HepG2 (cell line): Measurements from ENCODE around the gene RBM19. TPM values are rescaled to one million over a fixed set of nuclear protein-coding genes. Genes with fewer than 3 reads are reported as not detected.

Experiments
- ATAC-seq: fragments of 200-7000 bp; cut with Tn5 transposase; 3 replicates; pipeline ENCODE4 v1.9.1; 2020; ENCODE audit warnings: mild to moderate bottlenecking, moderate library complexity
- BruUV-seq: library from RNA; stranded (reverse); fragments of 400-500 nt; replicated peaks from 2 replicates; lab custom pipeline; 2021; lab: Mats Ljungman, UMichigan
- CTCF ChIA-PET: fragments of 300-600 bp; formaldehyde crosslinking; extraction: SDS; loops from one replicate; lab custom pipeline; 2021; ENCODE audit warnings: low total read pairs, inconsistent platforms, low intra/inter-chr PET ratio; lab: Yijun Ruan, JAX
- POLR2A ChIA-PET: fragments of 350-600 bp; sonication (Branson Sonifier 250); formaldehyde crosslinking; loops from one replicate; lab custom pipeline; 2020; ENCODE audit warnings: antibody characterized with exemption, inconsistent platforms; lab: Yijun Ruan, JAX
- DNase-seq: peaks from one replicate; pipeline ENCODE4 v3.0.0-alpha.2; 2015; ENCODE audit warnings: low spot score
- FAIRE-seq: peaks from 3 replicates; lab custom pipeline; 2011; peaks lifted over from hg19 to GRCh38; lab: Jason Lieb, UNC
- H2AFZ ChIP-seq: one replicate; pipeline ENCODE4 v1.6.1; 2011; ENCODE audit warnings: low read length, inconsistent platforms
- H3K27ac ChIP-seq: fragments of 300-600 bp; 3 replicates; pipeline ENCODE4 v1.8.0; 2011; ENCODE audit warnings: mixed run types, mild to moderate bottlenecking, mixed read lengths, low read length, inconsistent platforms; ENCODE audit not compliant: insufficient read depth; ENCODE audit errors: extremely low read length
- H3K27me3 ChIP-seq, 2 experiments: fragments of 200-600 bp in 1 of 2; 2 replicates in 1 of 2; 3 replicates in 1 of 2; pipeline versions ENCODE4 v1.6.0 to v1.8.0; 2011; ENCODE audit warnings: low read length in 2 of 2, mild to moderate bottlenecking in 2 of 2, moderate library complexity in 2 of 2, inconsistent platforms in 1 of 2; ENCODE audit not compliant: insufficient read depth in 2 of 2, control insufficient read depth in 1 of 2
- H3K36me3 ChIP-seq, 2 experiments: fragments of 200-600 bp in 1 of 2; replicated peaks in 1 of 2; 2 replicates in 1 of 2; 3 replicates in 1 of 2; pipeline versions ENCODE4 v1.5.1 to v1.8.0; 2011; ENCODE audit warnings: low read length in 2 of 2, inconsistent platforms in 1 of 2; ENCODE audit not compliant: insufficient read depth in 2 of 2, control insufficient read depth in 1 of 2
- H3K4me1 ChIP-seq: 2 replicates; pipeline ENCODE4 v1.5.1; 2012; ENCODE audit warnings: low read length, inconsistent platforms; ENCODE audit not compliant: insufficient read depth
- H3K4me2 ChIP-seq: 2 replicates; pipeline ENCODE4 v1.6.0; 2011; ENCODE audit warnings: low read depth, low read length, inconsistent platforms
- H3K4me3 ChIP-seq, 3 experiments: fragments of 200-600 bp in 1 of 3; sonication (generic), shearing (Covaris generic) in 1 of 3; replicated peaks in 1 of 3; 2 replicates each; pipeline ENCODE4 v1.5.1; 2011 to 2016; ENCODE audit warnings: low read length in 3 of 3, inconsistent platforms in 2 of 3, low read depth in 2 of 3, mild to moderate bottlenecking in 2 of 3, control low read depth in 1 of 3, mixed read lengths in 1 of 3; ENCODE audit not compliant: insufficient read depth in 1 of 3
- H3K79me2 ChIP-seq: one replicate; pipeline ENCODE4 v1.6.1; 2011; ENCODE audit warnings: low read length, inconsistent platforms; ENCODE audit not compliant: insufficient read depth
- H3K9ac ChIP-seq: 2 replicates; pipeline ENCODE4 v1.6.0; 2011; ENCODE audit warnings: mild to moderate bottlenecking, low read depth, low read length, inconsistent platforms; ENCODE audit not compliant: insufficient read depth
- H3K9me3 ChIP-seq: 2 replicates; pipeline ENCODE4 v1.5.1; 2012; ENCODE audit warnings: mild to moderate bottlenecking, low read length
- H4K20me1 ChIP-seq: 2 replicates; pipeline ENCODE4 v1.6.0; 2011; ENCODE audit warnings: inconsistent platforms, mild to moderate bottlenecking, low read length, moderate library complexity; ENCODE audit not compliant: insufficient read depth
- ATF7-NPFF ChIP-seq: sonication (generic); formaldehyde crosslinking; IDR thresholded peaks from 2 replicates; pipeline ENCODE4 v1.8.1; 2023; ENCODE audit warnings: mild to moderate bottlenecking, low read depth, missing genetic modification reagents, moderate library complexity
- HOXA5 ChIP-seq: sonication (generic); formaldehyde crosslinking; IDR thresholded peaks from 2 replicates; pipeline ENCODE4 v1.4.0; 2020; ENCODE audit warnings: missing genetic modification reagents
- KLF11 ChIP-seq: IDR thresholded peaks from 2 replicates; pipeline ENCODE4 v1.6.1; 2016; ENCODE audit warnings: missing compliant biosample characterization
- NPAS2 ChIP-seq: sonication (generic); formaldehyde crosslinking; IDR thresholded peaks from 2 replicates; pipeline ENCODE4 v1.8.0; 2022; ENCODE audit warnings: mild to moderate bottlenecking, missing genetic modification reagents, borderline replicate concordance
- PBX3 ChIP-seq: sonication (generic); formaldehyde crosslinking; IDR thresholded peaks from 2 replicates; pipeline ENCODE4 v1.8.1; 2023; ENCODE audit warnings: missing genetic modification reagents, inconsistent platforms, borderline replicate concordance
- ZBTB21 ChIP-seq: sonication (generic); formaldehyde crosslinking; IDR thresholded peaks from 2 replicates; pipeline ENCODE4 v1.4.0; 2020; ENCODE audit warnings: missing genetic modification reagents
- WGBS: methylation state at CpG from one replicate; pipeline ENCODE4 v1.1.6; 2017; ENCODE audit warnings: low lambda C conversion rate; 5-methylcytosine and 5-hydroxymethylcytosine counted together
- in situ Hi-C: cut with HindIII; loops from 2 replicates; pipeline ENCODE4 v1.10.0; 2017; ENCODE audit warnings: low pct_unique_long_range_greater_than_20kb; ENCODE audit not compliant: extremely low pct_ligation_motif_present
- intact Hi-C: fragments of 100-400 bp; cut with micrococcal nuclease; formaldehyde crosslinking; loops from one replicate; pipeline ENCODE4 v1.10.0; 2022; ENCODE audit not compliant: unreplicated experiment
- polyA plus RNA-seq, 8 experiments: library from polyadenylated mRNA; depleted of rRNA in 3 of 8; stranded (reverse) in 7 of 8; unstranded in 1 of 8; fragments of >200 nt; fragmentation: Illumina TruSeq in 4 of 8; extraction: Trizol in 4 of 8; gene quantifications; 2 replicates each; pipeline versions ENCODE4 v1.2.1 to v1.2.3, GENCODE V29; 2011 to 2016; ENCODE audit warnings: low read depth in 4 of 8, missing spikeins in 1 of 8, mixed read lengths in 1 of 8; ENCODE audit not compliant: insufficient read depth in 1 of 8
- total RNA-seq, 5 experiments: library from RNA; depleted of rRNA; stranded (reverse); fragments of >200 nt; fragmentation: Illumina TruSeq; extraction: Trizol; gene quantifications; 2 replicates each; pipeline ENCODE4 v1.2.3, GENCODE V29; 2016; ENCODE audit warnings: low read depth in 1 of 5
- TF ChIP-seq, protein P1 (sequence below): sonication (generic); formaldehyde crosslinking; conservative IDR thresholded peaks from 2 replicates; pipeline ENCODE4 v1.8.0; 2022; ENCODE audit warnings: mild to moderate bottlenecking, moderate library complexity, missing genetic modification reagents
- TF ChIP-seq, protein P2 (sequence below): sonication (generic); formaldehyde crosslinking; IDR thresholded peaks from 2 replicates; pipeline ENCODE4 v1.5.1; 2020; ENCODE audit warnings: missing genetic modification reagents, mild to moderate bottlenecking, borderline replicate concordance

Gene RBM19
- total and polyA plus RNA-seq, 2 of the 13 experiments (the other 11 are each of a cell fraction or from before 2014, with no cell fraction given), result 19.3 to 32.2 TPM

DNA sequence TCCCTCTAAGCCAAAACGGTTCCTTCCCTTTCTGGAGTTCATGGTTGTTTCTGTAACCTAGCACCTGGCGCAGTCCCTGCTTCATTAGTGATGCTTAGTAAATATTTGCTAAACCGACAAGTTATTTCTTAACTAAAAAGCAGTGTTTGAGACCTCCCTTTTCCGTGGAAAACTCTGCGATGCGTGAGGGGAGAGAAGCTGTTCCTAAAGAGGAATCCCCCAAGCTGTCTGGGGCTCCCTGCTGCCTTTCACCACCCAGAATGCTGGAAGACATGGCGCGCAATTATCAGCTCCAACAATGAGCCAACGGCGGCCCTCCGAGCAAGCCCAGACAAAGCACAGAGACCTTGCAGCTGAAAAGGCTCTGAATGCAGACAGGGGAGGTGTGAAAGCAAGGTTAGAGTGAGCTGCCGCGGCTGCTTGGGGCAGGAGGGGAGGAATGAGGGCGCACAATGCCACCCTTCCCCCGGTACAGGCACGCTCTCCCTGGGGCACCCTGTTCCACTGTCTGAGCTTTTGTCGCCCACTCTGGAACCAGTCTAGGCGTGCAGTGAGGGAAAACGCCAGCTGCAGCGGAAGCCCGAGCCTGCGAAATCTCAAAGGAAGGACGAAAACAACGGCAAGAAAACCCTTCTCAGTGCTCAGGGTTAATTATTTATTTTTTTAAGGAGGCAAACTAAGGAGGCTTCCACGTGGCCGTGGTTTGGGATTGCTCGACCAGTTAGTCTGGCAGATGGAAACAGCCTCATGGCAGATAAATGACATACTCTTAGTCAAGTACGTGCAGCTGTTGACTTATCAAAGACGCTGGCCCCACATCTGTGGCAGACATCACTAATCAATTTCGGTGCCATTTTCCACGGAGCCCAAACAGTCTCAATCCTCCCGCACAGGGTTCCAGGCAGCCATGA is 66.3 kb downstream of the RBM19 start:
- Histone ChIP-seq H3K9me3 (no peaks in the 10 kb centered on the region), H3K79me2 (no peaks in the 10 kb centered on the region), H3K4me1 (no peaks in the 10 kb centered on the region), H3K36me3 (peaks cover 8 to 55% of the 10 kb centered on the region in 2 experiments; a peak in 4 of 5 replicates), H3K9ac (no peak overlapping the region), H3K27me3 (no peaks in the 10 kb centered on the region), H3K27ac (no peak overlapping the region), H3K4me3 (no peak overlapping the region), H3K4me2 (no peak overlapping the region), H2AFZ (no peak overlapping the region), H4K20me1 (no peaks in the 10 kb centered on the region; the same call in 1 of the 2 replicates)
- POLR2A ChIA-PET, result no interaction called here
- FAIRE-seq (no peak), ATAC-seq (no peak), DNase-seq (no peak)
- 96% methylated on average over 31 of the region's 32 CpGs for WGBS
- intact Hi-C loops (no loop called here), in situ Hi-C loops (no loop called here)
- CTCF ChIA-PET, result no interaction called here
- no TSS peak for BruUV-seq
- TF ChIP-seq ZBTB21 (no peak), HOXA5 (CRISPR knock-in tag) (no peak), KLF11 (no peak), ATF7-NPFF (CRISPR knock-in tag) (no peak), PBX3 (no peak), NPAS2 (CRISPR knock-in tag) (no peak)
- TF ChIP-seq, protein P1, sequence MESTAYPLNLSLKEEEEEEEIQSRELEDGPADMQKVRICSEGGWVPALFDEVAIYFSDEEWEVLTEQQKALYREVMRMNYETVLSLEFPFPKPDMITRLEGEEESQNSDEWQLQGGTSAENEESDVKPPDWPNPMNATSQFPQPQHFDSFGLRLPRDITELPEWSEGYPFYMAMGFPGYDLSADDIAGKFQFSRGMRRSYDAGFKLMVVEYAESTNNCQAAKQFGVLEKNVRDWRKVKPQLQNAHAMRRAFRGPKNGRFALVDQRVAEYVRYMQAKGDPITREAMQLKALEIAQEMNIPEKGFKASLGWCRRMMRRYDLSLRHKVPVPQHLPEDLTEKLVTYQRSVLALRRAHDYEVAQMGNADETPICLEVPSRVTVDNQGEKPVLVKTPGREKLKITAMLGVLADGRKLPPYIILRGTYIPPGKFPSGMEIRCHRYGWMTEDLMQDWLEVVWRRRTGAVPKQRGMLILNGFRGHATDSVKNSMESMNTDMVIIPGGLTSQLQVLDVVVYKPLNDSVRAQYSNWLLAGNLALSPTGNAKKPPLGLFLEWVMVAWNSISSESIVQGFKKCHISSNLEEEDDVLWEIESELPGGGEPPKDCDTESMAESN (CRISPR knock-in tag), result no peak
- TF ChIP-seq, protein P2, sequence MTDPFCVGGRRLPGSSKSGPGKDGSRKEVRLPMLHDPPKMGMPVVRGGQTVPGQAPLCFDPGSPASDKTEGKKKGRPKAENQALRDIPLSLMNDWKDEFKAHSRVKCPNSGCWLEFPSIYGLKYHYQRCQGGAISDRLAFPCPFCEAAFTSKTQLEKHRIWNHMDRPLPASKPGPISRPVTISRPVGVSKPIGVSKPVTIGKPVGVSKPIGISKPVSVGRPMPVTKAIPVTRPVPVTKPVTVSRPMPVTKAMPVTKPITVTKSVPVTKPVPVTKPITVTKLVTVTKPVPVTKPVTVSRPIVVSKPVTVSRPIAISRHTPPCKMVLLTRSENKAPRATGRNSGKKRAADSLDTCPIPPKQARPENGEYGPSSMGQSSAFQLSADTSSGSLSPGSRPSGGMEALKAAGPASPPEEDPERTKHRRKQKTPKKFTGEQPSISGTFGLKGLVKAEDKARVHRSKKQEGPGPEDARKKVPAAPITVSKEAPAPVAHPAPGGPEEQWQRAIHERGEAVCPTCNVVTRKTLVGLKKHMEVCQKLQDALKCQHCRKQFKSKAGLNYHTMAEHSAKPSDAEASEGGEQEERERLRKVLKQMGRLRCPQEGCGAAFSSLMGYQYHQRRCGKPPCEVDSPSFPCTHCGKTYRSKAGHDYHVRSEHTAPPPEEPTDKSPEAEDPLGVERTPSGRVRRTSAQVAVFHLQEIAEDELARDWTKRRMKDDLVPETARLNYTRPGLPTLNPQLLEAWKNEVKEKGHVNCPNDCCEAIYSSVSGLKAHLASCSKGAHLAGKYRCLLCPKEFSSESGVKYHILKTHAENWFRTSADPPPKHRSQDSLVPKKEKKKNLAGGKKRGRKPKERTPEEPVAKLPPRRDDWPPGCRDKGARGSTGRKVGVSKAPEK (CRISPR knock-in tag), result no peak
